Panc1 (cell line): Measurements from ENCODE around the gene ROBO3. TPM values are rescaled to one million over a fixed set of nuclear protein-coding genes. Genes with fewer than 3 reads are reported as not detected.

Experiments
- ATAC-seq: fragments of 200-7000 bp; cut with Tn5 transposase; 2 replicates; pipeline ENCODE4 v1.9.1; 2020; ENCODE audit warnings: mild to moderate bottlenecking, moderate library complexity
- BruUV-seq: library from RNA; stranded (reverse); fragments of 400-500 nt; replicated peaks from 2 replicates; lab custom pipeline; 2021; lab: Mats Ljungman, UMichigan
- CTCF ChIA-PET: fragments of 300-600 bp; sonication (Branson Sonifier 250); formaldehyde crosslinking; loops from one replicate; lab custom pipeline; 2022; ENCODE audit warnings: antibody characterized with exemption; lab: Charles Lee
- POLR2A ChIA-PET: fragments of 300-600 bp; sonication (Branson Sonifier 250); formaldehyde crosslinking; loops from one replicate; lab custom pipeline; 2022; ENCODE audit warnings: antibody characterized with exemption; lab: Charles Lee
- DNase-seq: peaks from one replicate; pipeline ENCODE4 v3.0.0-alpha.2; 2010; ENCODE audit warnings: low read depth, low spot score
- H3K27ac ChIP-seq: 2 replicates; pipeline ENCODE4 v1.5.1; 2011; ENCODE audit warnings: mild to moderate bottlenecking, low read length, inconsistent platforms
- H3K27me3 ChIP-seq: fragments of 200-500 bp; sonication (Bioruptor generic); 2 replicates; pipeline ENCODE4 v1.6.0; 2014; ENCODE audit warnings: low read length, inconsistent platforms; ENCODE audit not compliant: control insufficient read depth, insufficient read depth
- H3K36me3 ChIP-seq: fragments of 200-500 bp; sonication (Bioruptor generic); 2 replicates; pipeline ENCODE4 v1.5.1; 2014; ENCODE audit warnings: inconsistent platforms, mild to moderate bottlenecking, low read length, moderate library complexity; ENCODE audit not compliant: control insufficient read depth, insufficient read depth
- H3K4me1 ChIP-seq: 2 replicates; pipeline ENCODE4 v1.5.1; 2011; ENCODE audit warnings: inconsistent platforms, mild to moderate bottlenecking, low read length, moderate library complexity; ENCODE audit not compliant: control insufficient read depth, insufficient read depth
- H3K4me3 ChIP-seq, 2 experiments: 2 replicates each; pipeline ENCODE4 v1.5.1; 2011 to 2012; ENCODE audit warnings: low read depth in 2 of 2, low read length in 2 of 2, mild to moderate bottlenecking in 2 of 2, inconsistent platforms in 1 of 2, moderate library complexity in 1 of 2
- H3K9me3 ChIP-seq: fragments of 200-500 bp; sonication (Bioruptor generic); 2 replicates; pipeline ENCODE4 v1.5.1; 2014; ENCODE audit warnings: low read depth, mild to moderate bottlenecking, inconsistent platforms, low read length, moderate library complexity; ENCODE audit not compliant: control insufficient read depth, insufficient read depth
- POLR2AphosphoS5 ChIP-seq: IDR thresholded peaks from 2 replicates; pipeline ENCODE4 v1.6.1; 2012; ENCODE audit warnings: mild to moderate bottlenecking, low read depth, low read length, moderate library complexity
- SIN3A ChIP-seq: IDR thresholded peaks from 2 replicates; pipeline ENCODE4 v1.6.1; 2012; ENCODE audit warnings: low read depth, mild to moderate bottlenecking, low read length, moderate library complexity, borderline replicate concordance; ENCODE audit not compliant: insufficient read depth
- TCF7L2 ChIP-seq: IDR thresholded peaks from 2 replicates; pipeline ENCODE4 v1.6.1; 2011; ENCODE audit warnings: mild to moderate bottlenecking, low read depth, low read length, inconsistent platforms
- in situ Hi-C: cut with HindIII; loops from 2 replicates; pipeline ENCODE4 v1.10.0; 2016; ENCODE audit warnings: low sequenced_read_pairs, low pct_unique_long_range_greater_than_20kb
- intact Hi-C: fragments of 100-400 bp; cut with micrococcal nuclease; formaldehyde crosslinking; loops from one replicate; pipeline ENCODE4 v1.10.0; 2022; ENCODE audit not compliant: unreplicated experiment
- total RNA-seq: library from RNA; stranded (reverse); gene quantifications from one replicate; pipeline ENCODE4 v1.2.1, GENCODE V29; 2021; ENCODE audit not compliant: unreplicated experiment
- TF ChIP-seq, protein P1 (sequence below): fragments of 450-650 bp; IDR thresholded peaks from 2 replicates; pipeline ENCODE4 v1.5.1; 2017; ENCODE audit warnings: mild to moderate bottlenecking
- TF ChIP-seq, protein P2 (sequence below), 2 experiments: IDR thresholded peaks; 2 replicates each; pipeline ENCODE4 v1.6.1; 2011 to 2012; ENCODE audit warnings: low read depth in 2 of 2, control low read depth in 1 of 2, low read length in 1 of 2, mild to moderate bottlenecking in 1 of 2, moderate library complexity in 1 of 2; ENCODE audit not compliant: insufficient read depth in 1 of 2

ROBO3 gene
- total RNA-seq, 1 experiment from 2014 or later, result 12.0 TPM

DNA sequence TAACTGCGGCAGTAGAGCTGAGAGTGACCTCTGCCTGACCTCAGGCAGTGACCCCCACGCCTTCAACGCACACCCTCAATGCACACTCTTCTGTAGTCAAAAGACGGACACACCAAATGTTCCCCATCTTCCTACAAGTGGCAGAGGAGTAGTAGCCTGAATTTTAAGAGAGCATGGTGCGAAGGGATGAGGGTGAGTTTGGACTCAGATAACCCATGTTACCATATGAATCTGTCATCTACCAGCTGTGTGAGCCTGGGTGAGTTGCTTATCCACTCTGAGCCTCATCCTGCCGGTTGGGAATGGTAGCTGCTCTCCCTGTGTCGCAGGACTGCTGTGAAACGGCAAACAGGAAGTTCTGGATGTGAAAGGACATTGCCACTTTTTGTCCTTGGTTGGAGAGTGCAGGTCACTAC lies 20.6 kb upstream of the ROBO3 start:
- CTCF ChIA-PET, result no interaction called here
- POLR2A ChIA-PET, result no interaction called here
- Histone ChIP-seq H3K27me3 (peaks cover 91% of the 10 kb centered on the region), H3K27ac (no peak overlapping the region), H3K9me3 (no peaks in the 10 kb centered on the region), H3K4me3 (peak overlapping the region in 1 of 2 experiments; percentile 16; a peak in 1 of 4 replicates), H3K36me3 (no peaks in the 10 kb centered on the region), H3K4me1 (peaks cover 3% of the 10 kb centered on the region)
- intact Hi-C loops (no loop called here), in situ Hi-C loops (no loop called here)
- no TSS peak for BruUV-seq
- no peak for DNase-seq
- no peak for ATAC-seq
- TF ChIP-seq TCF7L2 (no peak), POLR2AphosphoS5 (no peak), SIN3A (no peak)
- TF ChIP-seq, protein P1, sequence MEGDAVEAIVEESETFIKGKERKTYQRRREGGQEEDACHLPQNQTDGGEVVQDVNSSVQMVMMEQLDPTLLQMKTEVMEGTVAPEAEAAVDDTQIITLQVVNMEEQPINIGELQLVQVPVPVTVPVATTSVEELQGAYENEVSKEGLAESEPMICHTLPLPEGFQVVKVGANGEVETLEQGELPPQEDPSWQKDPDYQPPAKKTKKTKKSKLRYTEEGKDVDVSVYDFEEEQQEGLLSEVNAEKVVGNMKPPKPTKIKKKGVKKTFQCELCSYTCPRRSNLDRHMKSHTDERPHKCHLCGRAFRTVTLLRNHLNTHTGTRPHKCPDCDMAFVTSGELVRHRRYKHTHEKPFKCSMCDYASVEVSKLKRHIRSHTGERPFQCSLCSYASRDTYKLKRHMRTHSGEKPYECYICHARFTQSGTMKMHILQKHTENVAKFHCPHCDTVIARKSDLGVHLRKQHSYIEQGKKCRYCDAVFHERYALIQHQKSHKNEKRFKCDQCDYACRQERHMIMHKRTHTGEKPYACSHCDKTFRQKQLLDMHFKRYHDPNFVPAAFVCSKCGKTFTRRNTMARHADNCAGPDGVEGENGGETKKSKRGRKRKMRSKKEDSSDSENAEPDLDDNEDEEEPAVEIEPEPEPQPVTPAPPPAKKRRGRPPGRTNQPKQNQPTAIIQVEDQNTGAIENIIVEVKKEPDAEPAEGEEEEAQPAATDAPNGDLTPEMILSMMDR, result no peak
- TF ChIP-seq, protein P2, sequence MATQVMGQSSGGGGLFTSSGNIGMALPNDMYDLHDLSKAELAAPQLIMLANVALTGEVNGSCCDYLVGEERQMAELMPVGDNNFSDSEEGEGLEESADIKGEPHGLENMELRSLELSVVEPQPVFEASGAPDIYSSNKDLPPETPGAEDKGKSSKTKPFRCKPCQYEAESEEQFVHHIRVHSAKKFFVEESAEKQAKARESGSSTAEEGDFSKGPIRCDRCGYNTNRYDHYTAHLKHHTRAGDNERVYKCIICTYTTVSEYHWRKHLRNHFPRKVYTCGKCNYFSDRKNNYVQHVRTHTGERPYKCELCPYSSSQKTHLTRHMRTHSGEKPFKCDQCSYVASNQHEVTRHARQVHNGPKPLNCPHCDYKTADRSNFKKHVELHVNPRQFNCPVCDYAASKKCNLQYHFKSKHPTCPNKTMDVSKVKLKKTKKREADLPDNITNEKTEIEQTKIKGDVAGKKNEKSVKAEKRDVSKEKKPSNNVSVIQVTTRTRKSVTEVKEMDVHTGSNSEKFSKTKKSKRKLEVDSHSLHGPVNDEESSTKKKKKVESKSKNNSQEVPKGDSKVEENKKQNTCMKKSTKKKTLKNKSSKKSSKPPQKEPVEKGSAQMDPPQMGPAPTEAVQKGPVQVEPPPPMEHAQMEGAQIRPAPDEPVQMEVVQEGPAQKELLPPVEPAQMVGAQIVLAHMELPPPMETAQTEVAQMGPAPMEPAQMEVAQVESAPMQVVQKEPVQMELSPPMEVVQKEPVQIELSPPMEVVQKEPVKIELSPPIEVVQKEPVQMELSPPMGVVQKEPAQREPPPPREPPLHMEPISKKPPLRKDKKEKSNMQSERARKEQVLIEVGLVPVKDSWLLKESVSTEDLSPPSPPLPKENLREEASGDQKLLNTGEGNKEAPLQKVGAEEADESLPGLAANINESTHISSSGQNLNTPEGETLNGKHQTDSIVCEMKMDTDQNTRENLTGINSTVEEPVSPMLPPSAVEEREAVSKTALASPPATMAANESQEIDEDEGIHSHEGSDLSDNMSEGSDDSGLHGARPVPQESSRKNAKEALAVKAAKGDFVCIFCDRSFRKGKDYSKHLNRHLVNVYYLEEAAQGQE (IDR thresholded peaks at IDR 0.05; ENCODE audit: insufficient read depth in 1 of 2, low read depth in 2 of 2, low read length in 1 of 2), result no peak

DNA sequence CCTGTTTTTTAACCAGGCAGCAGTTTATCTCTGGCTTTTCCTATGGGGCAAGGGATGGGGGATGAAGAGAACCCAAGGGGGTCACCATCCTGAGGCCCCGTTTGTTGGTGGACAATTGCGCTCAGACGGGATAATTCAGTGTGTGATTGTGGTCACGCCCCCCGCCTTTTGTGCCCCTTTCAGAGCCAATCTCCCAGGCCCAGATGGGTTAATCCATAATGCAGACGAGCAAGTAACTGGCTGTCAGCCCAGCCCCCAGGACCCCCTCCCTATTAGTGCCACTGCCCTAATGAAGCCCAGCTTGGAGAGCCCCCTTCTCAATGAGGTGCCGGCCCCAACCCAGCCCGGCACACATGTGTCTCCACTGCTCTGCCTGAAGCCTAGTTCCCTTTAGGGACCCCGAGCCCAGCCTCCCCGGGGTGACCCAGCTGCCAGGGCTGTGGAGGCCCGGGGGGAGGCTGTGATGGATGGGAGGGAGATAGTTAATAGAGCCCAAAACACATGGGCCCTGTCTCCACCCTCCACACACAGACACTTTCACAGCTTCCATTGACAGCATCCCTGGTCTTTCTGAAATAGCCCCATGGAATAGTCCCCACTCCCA lies 19.1 kb upstream of the ROBO3 start:
- ChIA-PET CTCF (no interaction called here), POLR2A (interaction anchor here (0.6 kb wide), 1 partner anchor 12 kb away, joined by 5 read pairs; no protein-coding TSS in a partner anchor)
- intact Hi-C loops, result no loop called here
- TF ChIP-seq POLR2AphosphoS5 (no peak), TCF7L2 (no peak), SIN3A (no peak)
- TF ChIP-seq, protein P2 (IDR thresholded peaks at IDR 0.05; ENCODE audit: insufficient read depth in 1 of 2, low read depth in 2 of 2, low read length in 1 of 2), result no peak
- TF ChIP-seq, protein P1, result no peak
- in situ Hi-C loops, result no loop called here
- peaks cover 89% of the 10 kb centered on the region for H3K27me3 ChIP-seq
- peaks cover 3% of the 10 kb centered on the region; the same call in 1 of the 2 replicates for H3K4me1 ChIP-seq
- no peak overlapping the region for H3K27ac ChIP-seq
- H3K4me3 ChIP-seq, result no peak overlapping the region
- BruUV-seq, result no TSS peak
- no peak for DNase-seq
- H3K36me3 ChIP-seq, result no peaks in the 10 kb centered on the region
- no peak for ATAC-seq
- H3K9me3 ChIP-seq, result no peaks in the 10 kb centered on the region
